GM21360 (cell line): ENCODE data around the gene TNNI3K.

ENCODE experiments used
- ATAC-seq: cut with Tn5 transposase; IDR thresholded peaks from one replicate; pipeline ENCODE4 v1.9.1; 2021; ENCODE audit warnings: mild to moderate bottlenecking, moderate library complexity; ENCODE audit not compliant: unreplicated experiment

Gene TNNI3K

DNA sequence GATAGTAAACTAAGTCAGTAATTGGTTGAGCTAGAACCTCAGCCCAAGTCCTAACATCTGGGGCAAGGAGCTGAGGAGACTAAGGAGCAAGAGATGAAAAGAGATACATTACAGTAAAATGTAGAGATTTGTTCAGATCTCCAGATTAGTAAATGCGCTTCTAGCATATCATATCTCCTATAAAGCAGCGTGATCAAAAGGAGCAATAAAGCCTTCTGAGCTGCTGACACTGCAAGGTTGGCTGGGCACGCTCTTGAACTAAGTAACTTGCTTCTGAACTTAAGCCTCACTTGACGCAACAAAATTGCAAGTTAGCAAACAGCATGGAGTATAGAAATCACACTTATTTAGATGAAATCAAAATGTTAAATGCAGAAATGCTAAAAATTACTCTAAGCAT, 196.3 kb downstream of the TNNI3K start:
- ATAC-seq: no peak

DNA sequence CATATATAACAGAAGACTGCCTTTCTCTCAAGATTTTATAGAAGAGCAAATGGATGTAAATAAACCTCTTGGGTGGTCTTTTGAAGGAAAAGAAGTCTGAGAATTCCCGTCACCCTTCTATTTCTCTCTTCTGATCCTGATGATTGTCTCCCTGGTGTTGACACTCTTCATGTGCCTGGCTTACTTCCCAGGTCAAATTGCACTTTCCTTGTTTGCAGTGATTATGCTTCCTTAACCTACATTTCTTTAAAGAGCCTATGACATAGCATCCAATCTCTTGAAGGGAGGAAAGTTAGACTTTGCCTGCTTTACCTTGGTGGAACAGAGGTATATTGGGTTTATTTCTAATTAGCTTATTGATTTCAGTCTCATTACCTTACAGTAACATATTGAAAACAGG, 197.1 kb downstream of the TNNI3K start:
- ATAC-seq: no peak

DNA sequence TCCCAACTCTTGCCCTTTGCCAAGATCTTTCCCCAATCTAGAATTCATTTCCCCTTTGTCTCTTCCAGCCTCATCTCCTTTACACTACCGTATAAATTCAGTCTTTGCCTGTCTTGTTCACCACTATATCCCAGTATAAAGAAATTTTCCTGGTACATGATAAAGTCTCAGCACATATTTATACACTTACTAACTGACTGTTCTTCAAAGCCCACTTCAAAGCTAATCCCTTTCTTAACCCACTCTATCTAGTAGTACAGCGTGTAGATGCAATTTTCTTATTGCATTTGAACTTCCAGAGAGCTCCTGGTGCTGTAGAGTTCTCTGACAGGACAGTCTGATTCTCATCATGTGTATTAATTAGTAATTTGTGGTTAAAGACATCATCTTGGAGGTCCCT, 199.1 kb downstream of the TNNI3K start:
- no peak for ATAC-seq

DNA sequence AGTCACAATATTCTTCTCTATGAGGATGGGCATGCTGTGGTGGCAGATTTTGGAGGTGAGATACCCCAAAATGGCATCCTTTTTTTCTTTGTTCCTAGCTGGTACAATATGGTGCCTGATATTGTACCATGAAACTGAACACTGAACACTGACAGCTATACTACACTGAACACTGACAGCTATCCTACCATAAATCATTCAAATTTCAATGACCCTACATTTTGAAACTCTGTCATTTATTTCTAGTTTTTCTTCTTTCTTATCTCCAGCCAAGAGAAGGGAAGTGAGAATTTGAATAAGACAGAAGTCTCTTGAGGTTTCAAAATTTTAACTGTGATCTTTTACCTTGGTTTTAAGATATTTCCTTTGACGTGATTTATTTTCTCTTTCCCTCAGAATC, 200.9 kb downstream of the TNNI3K start:
- no peak for ATAC-seq

DNA sequence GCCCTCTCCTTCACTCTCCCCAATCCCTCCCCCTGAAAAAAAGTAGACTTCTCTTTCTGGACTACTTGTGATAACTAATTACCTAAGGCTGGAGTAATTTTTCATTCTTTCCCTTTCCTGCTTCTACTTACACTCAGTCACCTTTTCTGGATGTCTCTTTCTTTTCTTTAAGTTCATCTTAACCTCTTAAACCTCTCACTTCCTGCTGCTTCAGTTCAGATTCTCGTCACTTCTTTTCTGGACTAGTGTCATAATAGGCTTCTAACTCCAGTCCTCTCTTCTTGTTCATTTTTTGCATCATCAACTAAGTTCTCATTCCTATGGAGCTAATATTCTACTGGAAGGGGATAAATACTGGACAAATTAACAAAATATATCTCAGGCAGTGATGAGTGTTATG, 201.8 kb downstream of the TNNI3K start:
- no peak for ATAC-seq

DNA sequence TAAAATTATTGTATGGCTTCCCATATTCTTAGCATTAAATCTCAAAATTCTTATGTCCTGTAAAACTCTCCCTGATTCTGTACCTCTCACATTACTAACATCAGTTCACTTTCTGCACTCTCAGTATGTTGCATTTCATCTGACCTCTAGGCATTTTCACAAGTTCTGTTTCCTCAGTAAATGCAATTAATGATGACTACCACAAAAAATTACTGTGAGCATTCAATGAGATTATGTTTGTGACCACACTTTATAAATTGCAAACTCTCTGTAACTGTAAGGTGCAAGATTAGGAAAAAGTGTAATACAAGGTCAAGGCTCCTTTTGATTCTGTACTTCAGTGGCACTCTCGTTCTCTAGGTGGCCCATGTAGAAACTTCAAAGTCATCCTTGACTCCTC, 216.8 kb downstream of the TNNI3K start:
- no peak for ATAC-seq

DNA sequence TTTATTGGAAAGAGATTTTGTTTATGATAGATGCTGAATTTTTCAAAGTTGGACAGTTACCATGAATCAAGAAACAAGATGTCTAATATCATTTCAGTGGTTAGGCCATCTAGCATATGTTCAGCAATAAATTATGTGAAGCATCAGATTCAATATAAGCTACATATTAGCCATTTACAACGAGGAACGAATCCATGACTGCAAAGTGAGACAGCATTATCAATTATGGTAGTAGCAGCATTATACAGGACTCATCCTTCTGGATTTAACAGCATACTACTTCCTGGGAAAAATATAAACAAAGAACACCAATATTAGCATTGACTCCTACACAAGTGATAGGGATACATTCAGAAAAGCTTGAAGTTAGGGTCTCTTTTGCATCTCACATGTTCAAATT, 218.1 kb downstream of the TNNI3K start:
- ATAC-seq: no peak

DNA sequence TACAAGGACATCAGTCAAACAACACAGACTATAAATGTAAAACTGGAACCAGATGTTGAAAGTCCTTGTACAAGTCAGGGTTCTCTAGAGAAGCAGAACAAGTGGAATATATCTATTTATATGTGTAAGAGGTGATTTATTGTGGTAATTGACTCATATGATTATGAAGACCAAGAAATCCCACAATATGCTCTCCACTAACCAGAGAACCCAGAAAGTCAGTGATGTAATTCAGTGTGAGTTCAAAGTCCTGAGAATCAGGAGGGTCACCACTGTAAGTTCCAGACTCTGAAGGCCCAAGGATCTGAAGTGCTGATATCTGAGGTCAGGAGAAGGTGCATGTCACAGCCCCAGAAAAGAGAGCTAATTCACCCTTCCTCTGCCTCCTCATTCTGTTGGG, 220.2 kb downstream of the TNNI3K start:
- ATAC-seq: no peak

DNA sequence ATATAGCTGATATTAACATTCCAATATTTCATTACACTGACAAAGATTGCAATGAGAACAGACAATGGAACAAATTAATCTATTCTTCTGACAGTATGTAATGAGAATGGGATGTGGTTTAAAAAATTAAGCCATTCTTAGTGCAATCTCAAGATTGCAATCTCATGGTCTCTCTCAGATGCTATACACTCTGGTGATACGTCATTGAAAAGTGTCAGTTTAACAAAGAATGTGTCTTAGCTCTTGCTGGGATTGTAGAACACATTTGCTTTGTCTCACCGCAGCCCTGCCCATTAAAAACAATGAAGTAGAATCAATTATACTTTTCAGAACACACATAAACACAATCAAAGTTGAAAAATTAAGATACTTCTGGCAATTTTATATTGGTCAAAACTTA, 222.1 kb downstream of the TNNI3K start:
- no peak for ATAC-seq

DNA sequence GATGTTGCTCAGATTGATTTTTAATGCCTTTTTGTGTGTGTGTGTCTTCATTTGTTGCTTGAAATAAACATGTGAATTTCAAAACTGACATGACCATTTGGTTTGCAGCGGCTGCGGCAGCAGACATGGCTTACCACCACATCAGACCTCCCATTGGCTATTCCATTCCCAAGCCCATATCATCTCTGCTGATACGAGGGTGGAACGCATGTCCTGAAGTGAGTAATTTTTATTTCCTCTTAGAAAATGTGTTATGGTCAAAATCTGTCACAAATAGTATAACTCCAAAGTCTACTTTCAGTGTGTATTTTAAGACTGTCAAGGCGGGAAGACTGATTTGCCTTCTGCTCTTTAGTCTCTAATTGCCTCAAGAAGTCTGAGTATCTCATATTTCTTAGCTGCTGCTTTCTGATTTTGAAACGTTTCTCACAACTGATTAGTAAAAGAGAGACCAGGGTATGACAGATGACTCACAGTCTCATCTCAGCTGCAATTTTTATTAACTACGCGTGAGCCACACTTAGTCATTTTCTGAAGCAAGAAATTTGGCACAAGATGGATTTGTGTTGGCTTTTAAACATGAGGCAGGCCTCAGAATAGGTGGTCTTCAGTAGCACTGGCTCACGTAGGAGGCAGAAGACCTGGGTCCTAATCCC, 228.3 kb downstream of the TNNI3K start:
- ATAC-seq: peak; percentile 76

DNA sequence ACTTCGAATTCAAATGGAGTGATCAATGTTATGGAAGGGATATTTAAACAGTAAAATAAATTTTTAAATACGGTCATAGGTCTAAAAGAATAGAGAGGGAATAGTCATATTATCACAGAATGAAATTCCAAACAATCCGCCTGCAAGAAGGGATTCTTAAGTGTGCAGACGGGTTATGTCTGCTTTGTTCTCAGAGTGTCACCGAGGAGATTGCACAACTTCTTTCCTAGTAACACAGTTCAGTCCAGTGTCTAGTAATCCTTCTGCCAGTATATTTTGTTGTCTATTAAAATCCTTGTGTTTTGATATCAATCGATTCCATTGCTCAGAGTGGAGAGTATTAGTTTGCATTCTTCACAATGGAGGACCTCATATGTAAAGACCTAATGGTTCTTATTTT, 228.8 kb downstream of the TNNI3K start:
- ATAC-seq: no peak

DNA sequence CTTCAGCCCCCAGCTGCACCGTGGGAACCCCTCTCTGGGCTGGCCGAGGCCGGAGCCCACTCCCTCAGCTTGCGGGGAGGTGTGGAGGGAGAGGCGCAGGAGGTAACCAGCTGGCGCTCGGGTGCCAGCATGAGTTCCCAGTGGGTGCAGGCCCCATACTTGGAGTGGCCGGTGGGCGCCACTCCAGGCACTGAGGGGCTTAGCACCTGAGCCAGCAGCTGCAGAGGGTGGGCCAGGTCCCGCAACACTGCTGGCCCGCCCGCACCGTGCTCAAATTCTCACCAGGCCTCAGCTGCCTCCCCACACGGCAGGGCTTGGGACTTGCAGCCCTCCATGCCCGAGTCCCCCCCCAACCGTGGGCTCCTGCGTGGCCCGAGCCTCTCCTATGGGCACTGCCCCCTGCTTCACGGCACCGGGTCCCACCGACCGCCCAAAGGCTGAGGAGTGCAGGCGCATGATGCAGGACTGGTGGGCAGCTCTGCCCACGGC, 230.1 kb downstream of the TNNI3K start:
- no peak for ATAC-seq

DNA sequence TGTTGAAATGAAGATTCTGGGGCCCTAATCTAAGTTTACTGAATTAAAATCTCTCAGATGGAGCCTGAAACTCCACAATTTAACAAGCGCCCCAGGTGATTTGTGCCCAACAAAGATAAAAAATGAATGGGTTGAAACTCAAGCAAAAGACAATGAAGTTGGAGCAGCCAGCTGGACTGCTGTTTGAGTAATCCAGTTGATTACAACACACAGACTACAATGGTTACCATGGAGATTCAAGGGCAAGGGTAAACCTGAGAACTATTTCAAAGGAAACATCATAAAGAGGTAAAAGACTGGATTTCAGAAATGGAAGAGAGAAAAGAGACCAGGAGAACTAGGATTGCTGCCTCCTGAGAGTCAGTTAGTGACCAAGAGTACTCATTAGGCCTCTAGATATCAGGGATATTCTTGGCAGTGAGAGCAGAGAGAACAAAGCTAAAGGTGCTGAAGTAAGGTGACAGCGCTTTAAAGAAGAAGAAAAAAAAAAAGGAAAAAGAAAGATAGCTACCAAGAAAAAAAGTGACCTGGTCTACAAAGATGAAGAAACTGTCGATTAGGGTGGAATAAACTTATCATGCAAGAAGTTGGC, 232.7 kb downstream of the TNNI3K start:
- ATAC-seq: no peak

DNA sequence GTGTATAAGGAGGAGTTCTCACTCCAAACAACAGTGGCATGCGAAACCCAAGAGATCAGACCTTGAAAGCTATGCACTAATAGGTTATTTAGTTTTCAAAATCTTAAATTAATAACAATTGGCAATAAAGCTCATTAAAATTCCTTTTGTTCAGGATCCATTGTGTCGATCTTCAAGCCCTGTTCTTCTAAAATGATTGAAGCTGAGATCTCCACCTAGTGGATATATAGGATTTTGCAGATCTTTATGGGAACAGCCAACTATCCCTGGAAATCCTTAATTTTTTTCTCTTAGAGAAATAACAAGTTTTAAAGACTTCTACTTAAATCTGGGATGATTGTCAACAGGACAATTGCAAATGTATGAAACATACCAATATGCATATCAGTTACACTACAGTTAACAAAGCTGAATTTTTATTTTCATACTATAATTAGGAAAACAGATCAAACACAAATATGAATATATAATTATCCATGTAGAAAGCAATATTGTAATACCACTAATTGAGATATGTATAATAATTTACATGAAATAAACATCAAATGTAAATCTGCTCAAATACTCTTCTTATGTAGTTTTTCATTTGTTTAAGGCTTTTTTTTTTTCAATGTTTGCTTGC, 233.9 kb downstream of the TNNI3K start:
- ATAC-seq: peak; percentile 67

DNA sequence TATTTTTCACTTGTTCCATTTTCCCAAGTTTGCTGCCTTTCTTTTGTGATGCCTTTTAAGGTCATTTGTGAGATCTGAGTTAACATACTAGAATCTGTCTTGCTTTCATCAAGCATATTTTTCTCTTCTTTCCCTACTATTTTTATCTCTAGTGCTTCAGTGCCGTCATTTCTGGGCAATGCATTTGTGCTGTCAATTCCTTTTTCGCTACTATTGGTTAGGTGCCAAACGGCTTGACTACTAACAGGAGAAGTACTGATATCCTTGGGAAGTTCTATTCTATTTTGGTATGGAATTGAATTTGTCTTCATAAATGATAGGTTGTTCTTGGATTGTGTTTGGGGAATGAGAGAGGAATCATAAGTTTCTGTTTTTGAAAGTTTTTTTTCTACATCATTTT, 235.1 kb downstream of the TNNI3K start:
- no peak for ATAC-seq

DNA sequence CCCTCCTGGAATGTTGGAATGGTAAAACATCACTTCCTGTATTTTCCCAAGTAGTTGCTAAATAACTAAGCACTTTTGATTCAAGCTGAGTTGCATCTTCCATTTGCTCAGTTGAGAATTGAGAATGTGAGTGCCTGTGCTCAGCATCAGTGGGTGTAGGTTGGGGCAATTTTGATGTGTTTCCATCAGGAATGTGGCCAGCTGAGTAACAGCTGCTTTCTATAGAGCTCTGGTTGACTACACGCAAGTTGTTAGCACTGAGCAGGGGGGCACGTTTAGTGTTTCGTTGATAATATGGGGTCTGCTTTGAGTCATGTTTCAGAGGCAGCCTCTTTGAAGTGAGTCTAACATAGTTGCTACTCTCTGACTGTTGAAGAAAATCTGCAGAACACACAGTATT, 235.7 kb downstream of the TNNI3K start:
- ATAC-seq: no peak

DNA sequence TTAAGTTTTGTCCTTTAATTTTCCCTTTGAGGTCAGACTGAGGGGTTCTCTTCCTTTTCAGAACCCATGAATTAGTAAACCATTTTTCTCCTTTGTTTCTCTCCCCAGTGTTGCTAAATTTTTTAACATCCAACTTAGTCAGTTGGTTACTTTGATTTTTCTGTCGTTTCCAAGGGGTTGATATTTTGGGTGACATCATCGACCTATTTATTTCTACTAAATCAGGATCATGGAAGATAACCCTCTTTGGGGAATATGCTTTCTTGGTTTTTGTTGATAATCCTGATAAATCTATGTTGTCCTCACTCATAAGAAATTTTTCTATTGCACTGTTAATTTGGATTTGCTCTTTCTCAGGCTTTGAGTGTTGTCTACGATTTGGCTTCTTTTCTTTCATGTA, 236.3 kb downstream of the TNNI3K start:
- no peak for ATAC-seq

DNA sequence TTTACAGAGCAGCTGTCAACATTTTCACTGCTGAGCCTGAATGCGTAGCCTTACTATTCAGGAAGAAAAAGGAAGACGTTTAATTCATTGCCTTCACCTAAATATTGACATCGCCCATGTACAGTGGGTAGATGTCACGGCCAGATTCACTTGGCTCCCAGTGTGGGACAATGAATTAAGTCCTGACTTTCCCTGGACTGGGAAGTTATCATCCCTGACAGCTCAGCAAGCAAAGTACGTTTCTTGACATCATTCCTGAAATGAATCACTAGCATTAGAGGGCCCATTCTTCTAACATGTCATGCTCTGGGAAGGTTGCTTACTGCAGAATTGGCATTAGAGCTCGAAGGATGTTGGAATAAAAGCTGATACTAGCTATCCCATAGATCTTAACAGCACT, 239.4 kb downstream of the TNNI3K start:
- no peak for ATAC-seq

DNA sequence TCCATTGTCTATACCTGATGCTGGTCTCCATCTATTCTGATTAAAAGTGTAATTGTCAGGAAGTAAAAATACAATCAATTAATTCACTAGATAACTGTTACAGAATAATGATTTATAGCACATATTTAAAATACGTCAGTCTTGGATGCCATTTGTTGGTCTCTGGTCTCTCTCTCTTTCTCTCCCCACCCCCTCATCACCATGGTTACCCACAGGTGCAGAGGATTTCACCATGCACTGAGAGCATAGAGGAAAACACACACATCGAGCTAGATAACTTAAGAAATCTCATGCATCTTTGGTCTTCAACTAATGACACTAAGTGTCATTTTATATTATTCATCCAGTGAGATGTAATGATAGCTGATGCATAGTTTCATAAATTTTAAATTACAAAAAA, 243.8 kb downstream of the TNNI3K start:
- ATAC-seq: no peak

DNA sequence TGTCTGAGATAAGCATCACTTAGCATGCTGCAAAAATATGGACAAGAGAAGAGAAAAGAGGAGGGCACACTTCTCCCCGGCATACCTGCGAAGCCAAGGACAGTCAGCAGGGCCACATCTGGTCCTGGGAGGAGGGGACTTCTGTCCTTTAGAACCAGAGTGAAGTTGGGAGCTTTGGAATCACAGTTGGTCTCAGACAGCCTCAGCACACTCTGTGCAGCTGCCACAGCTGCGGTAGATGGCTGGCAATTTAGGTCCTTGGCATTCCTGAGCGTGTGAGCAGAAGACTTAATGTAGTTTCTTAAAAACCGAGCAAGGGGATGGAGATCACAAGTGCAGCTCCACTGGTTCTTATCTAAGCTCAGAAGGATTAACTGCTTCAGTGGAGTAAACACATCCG, 244.9 kb downstream of the TNNI3K start:
- no peak for ATAC-seq

DNA sequence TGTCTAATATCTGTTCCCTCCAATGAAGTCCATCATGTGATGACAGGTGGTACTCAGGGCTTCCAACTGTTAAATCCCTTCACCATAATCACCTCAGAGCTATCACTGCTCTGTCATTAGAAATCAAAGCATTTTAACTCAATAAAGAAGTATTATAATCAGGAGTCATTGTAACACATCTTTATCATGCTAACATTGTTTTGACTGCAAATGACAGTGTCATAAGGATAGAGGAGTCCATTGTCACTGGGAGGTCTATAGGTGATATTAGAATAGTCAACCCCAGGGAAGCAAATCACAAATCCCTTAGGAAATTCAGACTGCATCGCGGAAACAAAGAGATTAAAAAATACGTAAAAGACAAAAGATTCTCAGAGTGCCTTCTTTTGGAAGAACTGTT, 246.4 kb downstream of the TNNI3K start:
- no peak for ATAC-seq

DNA sequence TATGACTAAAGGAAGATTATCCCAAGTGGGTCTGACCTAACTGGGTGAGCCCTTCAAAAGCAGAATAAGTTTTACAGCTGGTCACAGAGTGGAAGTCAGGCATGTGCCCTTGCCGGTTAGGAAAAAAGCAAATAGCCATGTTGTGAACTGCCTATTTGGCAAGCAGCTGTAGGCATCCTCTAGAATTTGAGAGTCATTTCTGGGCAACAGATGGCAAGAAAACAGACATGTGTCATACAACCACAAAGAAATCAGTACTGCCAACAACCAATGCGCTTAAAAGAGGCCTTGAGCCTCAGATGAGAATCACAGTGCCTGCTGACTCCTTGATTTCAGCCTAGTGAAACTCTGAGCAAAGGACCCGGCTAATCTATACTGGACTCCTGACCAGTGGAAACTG, 250.4 kb downstream of the TNNI3K start:
- ATAC-seq: no peak

DNA sequence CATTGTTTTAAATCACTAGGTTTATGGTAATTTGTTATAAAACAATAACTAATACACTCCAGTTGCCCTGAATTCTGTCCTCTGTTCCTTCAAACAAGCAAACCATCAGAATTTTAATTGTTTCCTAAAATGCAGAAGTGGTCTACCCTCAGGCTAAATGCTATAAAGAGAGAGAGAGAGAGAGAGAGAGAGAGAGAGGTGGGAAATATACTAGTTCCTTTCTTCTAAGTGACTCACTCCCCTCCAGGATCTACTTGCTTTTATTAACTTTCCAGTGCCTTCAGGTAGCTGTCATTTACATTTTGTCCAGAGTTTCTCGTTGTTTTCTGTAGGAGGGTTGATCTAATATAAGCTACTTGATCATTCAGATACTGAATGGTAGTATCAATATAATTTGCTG, 250.8 kb downstream of the TNNI3K start:
- no peak for ATAC-seq
